GM23338 (cell line): ENCODE results near the gene HAUS8.

Source experiments
- EZH2 ChIP-seq: fragments of 200-600 bp; sonication (generic); IDR thresholded peaks from one replicate; pipeline ENCODE4 v1.8.0; 2017; ENCODE audit warnings: antibody characterized with exemption, mild to moderate bottlenecking, low read depth; ENCODE audit not compliant: unreplicated experiment
- EZH2phosphoT487 ChIP-seq: fragments of 200-600 bp; sonication (generic); IDR thresholded peaks from one replicate; pipeline ENCODE4 v1.8.1; 2018; ENCODE audit warnings: antibody characterized with exemption; ENCODE audit not compliant: unreplicated experiment
- NANOG ChIP-seq: IDR thresholded peaks from 2 replicates; pipeline ENCODE4 v1.6.1; 2016; ENCODE audit warnings: antibody characterized with exemption, borderline replicate concordance
- POLR2AphosphoS5 ChIP-seq: IDR thresholded peaks from 2 replicates; pipeline ENCODE4 v1.6.1; 2016; ENCODE audit warnings: antibody characterized with exemption, low read depth
- STAT1 ChIP-seq: IDR thresholded peaks from one replicate; pipeline ENCODE4 v1.6.1; 2016; ENCODE audit warnings: antibody characterized with exemption; ENCODE audit not compliant: unreplicated experiment
- ZNF114 ChIP-seq: fragments of 250-450 bp; sonication (Bioruptor Pico); IDR thresholded peaks from 2 replicates; pipeline ENCODE4 v1.5.0; 2020; ENCODE audit warnings: mild to moderate bottlenecking, moderate library complexity
- ZNF331 ChIP-seq: fragments of 250-450 bp; sonication (Bioruptor Pico); IDR thresholded peaks from 2 replicates; pipeline ENCODE4 v1.5.0; 2020; ENCODE audit warnings: low read depth, mild to moderate bottlenecking, moderate library complexity
- TF ChIP-seq, protein P1 (sequence below): IDR thresholded peaks from one replicate; pipeline ENCODE4 v1.6.1; 2018; ENCODE audit warnings: antibody characterized with exemption; ENCODE audit not compliant: unreplicated experiment
- TF ChIP-seq, protein P2 (sequence below): IDR thresholded peaks from 2 replicates; pipeline ENCODE4 v1.6.1; 2016; ENCODE audit warnings: antibody characterized with exemption
- TF ChIP-seq, protein P3 (sequence below), 2 experiments: fragments of 200-600 bp in 1 of 2; sonication (generic) in 1 of 2; conservative IDR thresholded peaks; 2 replicates each; pipeline versions ENCODE4 v1.5.1 to v1.6.1; 2016 to 2017; ENCODE audit warnings: antibody characterized with exemption in 2 of 2, low read depth in 2 of 2, mild to moderate bottlenecking in 2 of 2, moderate library complexity in 1 of 2
- TF ChIP-seq, protein P4 (sequence below): fragments of 250-450 bp; sonication (Bioruptor Pico); IDR thresholded peaks from 2 replicates; pipeline ENCODE4 v1.5.0; 2020; ENCODE audit warnings: mild to moderate bottlenecking, moderate library complexity

DNA sequence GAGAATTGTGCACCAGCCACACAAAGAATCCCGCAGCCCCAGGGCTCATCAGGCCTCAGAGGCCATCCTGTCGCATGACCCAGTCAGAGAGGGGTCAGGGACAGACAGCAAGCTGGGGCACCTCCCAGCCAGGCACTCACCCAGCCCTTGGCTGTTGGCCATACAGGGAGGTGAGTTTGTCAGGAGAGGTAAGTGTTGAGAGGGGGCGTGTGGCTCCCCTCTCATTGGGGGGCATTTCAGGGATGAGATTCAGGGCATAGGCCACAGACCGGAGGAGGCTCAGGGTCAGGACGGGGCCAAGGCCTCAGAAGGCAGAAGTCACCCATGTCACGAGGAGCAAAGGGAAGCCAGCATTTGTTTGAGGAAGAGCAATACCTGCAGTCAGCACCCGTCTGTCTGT, 37.4 kb upstream of the HAUS8 start:
- TF ChIP-seq EZH2 = no peak
- TF ChIP-seq, protein P1, sequence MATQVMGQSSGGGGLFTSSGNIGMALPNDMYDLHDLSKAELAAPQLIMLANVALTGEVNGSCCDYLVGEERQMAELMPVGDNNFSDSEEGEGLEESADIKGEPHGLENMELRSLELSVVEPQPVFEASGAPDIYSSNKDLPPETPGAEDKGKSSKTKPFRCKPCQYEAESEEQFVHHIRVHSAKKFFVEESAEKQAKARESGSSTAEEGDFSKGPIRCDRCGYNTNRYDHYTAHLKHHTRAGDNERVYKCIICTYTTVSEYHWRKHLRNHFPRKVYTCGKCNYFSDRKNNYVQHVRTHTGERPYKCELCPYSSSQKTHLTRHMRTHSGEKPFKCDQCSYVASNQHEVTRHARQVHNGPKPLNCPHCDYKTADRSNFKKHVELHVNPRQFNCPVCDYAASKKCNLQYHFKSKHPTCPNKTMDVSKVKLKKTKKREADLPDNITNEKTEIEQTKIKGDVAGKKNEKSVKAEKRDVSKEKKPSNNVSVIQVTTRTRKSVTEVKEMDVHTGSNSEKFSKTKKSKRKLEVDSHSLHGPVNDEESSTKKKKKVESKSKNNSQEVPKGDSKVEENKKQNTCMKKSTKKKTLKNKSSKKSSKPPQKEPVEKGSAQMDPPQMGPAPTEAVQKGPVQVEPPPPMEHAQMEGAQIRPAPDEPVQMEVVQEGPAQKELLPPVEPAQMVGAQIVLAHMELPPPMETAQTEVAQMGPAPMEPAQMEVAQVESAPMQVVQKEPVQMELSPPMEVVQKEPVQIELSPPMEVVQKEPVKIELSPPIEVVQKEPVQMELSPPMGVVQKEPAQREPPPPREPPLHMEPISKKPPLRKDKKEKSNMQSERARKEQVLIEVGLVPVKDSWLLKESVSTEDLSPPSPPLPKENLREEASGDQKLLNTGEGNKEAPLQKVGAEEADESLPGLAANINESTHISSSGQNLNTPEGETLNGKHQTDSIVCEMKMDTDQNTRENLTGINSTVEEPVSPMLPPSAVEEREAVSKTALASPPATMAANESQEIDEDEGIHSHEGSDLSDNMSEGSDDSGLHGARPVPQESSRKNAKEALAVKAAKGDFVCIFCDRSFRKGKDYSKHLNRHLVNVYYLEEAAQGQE = no peak
- TF ChIP-seq, protein P2, sequence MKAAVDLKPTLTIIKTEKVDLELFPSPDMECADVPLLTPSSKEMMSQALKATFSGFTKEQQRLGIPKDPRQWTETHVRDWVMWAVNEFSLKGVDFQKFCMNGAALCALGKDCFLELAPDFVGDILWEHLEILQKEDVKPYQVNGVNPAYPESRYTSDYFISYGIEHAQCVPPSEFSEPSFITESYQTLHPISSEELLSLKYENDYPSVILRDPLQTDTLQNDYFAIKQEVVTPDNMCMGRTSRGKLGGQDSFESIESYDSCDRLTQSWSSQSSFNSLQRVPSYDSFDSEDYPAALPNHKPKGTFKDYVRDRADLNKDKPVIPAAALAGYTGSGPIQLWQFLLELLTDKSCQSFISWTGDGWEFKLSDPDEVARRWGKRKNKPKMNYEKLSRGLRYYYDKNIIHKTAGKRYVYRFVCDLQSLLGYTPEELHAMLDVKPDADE = no peak
- no peak for TF ChIP-seq NANOG
- TF ChIP-seq, protein P3, sequence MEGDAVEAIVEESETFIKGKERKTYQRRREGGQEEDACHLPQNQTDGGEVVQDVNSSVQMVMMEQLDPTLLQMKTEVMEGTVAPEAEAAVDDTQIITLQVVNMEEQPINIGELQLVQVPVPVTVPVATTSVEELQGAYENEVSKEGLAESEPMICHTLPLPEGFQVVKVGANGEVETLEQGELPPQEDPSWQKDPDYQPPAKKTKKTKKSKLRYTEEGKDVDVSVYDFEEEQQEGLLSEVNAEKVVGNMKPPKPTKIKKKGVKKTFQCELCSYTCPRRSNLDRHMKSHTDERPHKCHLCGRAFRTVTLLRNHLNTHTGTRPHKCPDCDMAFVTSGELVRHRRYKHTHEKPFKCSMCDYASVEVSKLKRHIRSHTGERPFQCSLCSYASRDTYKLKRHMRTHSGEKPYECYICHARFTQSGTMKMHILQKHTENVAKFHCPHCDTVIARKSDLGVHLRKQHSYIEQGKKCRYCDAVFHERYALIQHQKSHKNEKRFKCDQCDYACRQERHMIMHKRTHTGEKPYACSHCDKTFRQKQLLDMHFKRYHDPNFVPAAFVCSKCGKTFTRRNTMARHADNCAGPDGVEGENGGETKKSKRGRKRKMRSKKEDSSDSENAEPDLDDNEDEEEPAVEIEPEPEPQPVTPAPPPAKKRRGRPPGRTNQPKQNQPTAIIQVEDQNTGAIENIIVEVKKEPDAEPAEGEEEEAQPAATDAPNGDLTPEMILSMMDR (conservative IDR thresholded peaks at IDR 0.05; ENCODE audit: low read depth in 2 of 2) = no peak
- TF ChIP-seq EZH2phosphoT487 = no peak
- TF ChIP-seq, protein P4, sequence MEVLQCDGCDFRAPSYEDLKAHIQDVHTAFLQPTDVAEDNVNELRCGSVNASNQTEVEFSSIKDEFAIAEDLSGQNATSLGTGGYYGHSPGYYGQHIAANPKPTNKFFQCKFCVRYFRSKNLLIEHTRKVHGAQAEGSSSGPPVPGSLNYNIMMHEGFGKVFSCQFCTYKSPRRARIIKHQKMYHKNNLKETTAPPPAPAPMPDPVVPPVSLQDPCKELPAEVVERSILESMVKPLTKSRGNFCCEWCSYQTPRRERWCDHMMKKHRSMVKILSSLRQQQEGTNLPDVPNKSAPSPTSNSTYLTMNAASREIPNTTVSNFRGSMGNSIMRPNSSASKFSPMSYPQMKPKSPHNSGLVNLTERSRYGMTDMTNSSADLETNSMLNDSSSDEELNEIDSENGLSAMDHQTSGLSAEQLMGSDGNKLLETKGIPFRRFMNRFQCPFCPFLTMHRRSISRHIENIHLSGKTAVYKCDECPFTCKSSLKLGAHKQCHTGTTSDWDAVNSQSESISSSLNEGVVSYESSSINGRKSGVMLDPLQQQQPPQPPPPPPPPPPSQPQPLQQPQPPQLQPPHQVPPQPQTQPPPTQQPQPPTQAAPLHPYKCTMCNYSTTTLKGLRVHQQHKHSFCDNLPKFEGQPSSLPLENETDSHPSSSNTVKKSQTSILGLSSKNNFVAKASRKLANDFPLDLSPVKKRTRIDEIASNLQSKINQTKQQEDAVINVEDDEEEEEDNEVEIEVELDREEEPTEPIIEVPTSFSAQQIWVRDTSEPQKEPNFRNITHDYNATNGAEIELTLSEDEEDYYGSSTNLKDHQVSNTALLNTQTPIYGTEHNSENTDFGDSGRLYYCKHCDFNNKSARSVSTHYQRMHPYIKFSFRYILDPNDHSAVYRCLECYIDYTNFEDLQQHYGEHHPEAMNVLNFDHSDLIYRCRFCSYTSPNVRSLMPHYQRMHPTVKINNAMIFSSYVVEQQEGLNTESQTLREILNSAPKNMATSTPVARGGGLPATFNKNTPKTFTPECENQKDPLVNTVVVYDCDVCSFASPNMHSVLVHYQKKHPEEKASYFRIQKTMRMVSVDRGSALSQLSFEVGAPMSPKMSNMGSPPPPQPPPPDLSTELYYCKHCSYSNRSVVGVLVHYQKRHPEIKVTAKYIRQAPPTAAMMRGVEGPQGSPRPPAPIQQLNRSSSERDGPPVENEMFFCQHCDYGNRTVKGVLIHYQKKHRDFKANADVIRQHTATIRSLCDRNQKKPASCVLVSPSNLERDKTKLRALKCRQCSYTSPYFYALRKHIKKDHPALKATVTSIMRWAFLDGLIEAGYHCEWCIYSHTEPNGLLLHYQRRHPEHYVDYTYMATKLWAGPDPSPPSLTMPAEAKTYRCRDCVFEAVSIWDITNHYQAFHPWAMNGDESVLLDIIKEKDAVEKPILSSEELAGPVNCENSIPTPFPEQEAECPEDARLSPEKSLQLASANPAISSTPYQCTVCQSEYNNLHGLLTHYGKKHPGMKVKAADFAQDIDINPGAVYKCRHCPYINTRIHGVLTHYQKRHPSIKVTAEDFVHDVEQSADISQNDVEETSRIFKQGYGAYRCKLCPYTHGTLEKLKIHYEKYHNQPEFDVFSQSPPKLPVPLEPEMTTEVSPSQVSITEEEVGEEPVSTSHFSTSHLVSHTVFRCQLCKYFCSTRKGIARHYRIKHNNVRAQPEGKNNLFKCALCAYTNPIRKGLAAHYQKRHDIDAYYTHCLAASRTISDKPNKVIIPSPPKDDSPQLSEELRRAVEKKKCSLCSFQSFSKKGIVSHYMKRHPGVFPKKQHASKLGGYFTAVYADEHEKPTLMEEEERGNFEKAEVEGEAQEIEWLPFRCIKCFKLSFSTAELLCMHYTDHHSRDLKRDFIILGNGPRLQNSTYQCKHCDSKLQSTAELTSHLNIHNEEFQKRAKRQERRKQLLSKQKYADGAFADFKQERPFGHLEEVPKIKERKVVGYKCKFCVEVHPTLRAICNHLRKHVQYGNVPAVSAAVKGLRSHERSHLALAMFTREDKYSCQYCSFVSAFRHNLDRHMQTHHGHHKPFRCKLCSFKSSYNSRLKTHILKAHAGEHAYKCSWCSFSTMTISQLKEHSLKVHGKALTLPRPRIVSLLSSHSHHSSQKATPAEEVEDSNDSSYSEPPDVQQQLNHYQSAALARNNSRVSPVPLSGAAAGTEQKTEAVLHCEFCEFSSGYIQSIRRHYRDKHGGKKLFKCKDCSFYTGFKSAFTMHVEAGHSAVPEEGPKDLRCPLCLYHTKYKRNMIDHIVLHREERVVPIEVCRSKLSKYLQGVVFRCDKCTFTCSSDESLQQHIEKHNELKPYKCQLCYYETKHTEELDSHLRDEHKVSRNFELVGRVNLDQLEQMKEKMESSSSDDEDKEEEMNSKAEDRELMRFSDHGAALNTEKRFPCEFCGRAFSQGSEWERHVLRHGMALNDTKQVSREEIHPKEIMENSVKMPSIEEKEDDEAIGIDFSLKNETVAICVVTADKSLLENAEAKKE (CRISPR knock-in tag) = no peak
- TF ChIP-seq POLR2AphosphoS5 = no peak
- TF ChIP-seq ZNF114 (CRISPR knock-in tag) = no peak
- TF ChIP-seq ZNF331 (CRISPR knock-in tag) = no peak
- no peak for TF ChIP-seq STAT1
